Tibial nerve (tissue), 4 donors: ENCODE results near the gene PTPRU. TPM values are rescaled to one million over a fixed set of nuclear protein-coding genes. Genes with fewer than 3 reads are reported as not detected.

ENCODE experiments used
- DNase-seq, 2 donors: peaks; one replicate each; pipeline ENCODE4 v3.0.0-alpha.2; 2019; ENCODE audit warnings: low spot score in 2 of 2
- H3K27ac ChIP-seq, 4 donors: fragments of 200-600 bp; sonication (generic) in 3 of 4; one replicate each; pipeline ENCODE4 v1.5.1; 2017 to 2019; ENCODE audit warnings: mild to moderate bottlenecking in 1 of 4
- H3K27me3 ChIP-seq, 2 donors: fragments of 200-600 bp; sonication (generic) in 1 of 2; one replicate each; pipeline versions ENCODE4 v1.5.1 to v1.6.0; 2017 to 2019
- H3K36me3 ChIP-seq, 3 donors: fragments of 200-600 bp; sonication (generic); one replicate each; pipeline ENCODE4 v1.5.1; 2018 to 2019
- H3K4me1 ChIP-seq, 4 donors: fragments of 200-600 bp; sonication (generic) in 3 of 4; one replicate each; pipeline ENCODE4 v1.5.1; 2017 to 2019
- H3K4me3 ChIP-seq, 4 donors: fragments of 200-600 bp; sonication (generic) in 3 of 4; one replicate each; pipeline ENCODE4 v1.5.1; 2017 to 2019; ENCODE audit warnings: mild to moderate bottlenecking in 1 of 4, moderate library complexity in 1 of 4
- H3K9me3 ChIP-seq, 4 donors: fragments of 200-600 bp; sonication (generic) in 3 of 4; one replicate each; pipeline ENCODE4 v1.5.1; 2017 to 2019
- EP300 ChIP-seq, 2 donors: sonication (generic); formaldehyde crosslinking; IDR thresholded peaks; one replicate each; pipeline ENCODE4 v1.6.1; 2017; ENCODE audit warnings: antibody characterized with exemption in 2 of 2, mild to moderate bottlenecking in 1 of 2
- POLR2A ChIP-seq, 2 donors: fragments of 450-650 bp; IDR thresholded peaks; one replicate each; pipeline ENCODE4 v1.6.1; 2017; ENCODE audit warnings: antibody characterized with exemption in 2 of 2, mild to moderate bottlenecking in 2 of 2, moderate library complexity in 2 of 2
- WGBS, 2 donors: methylation state at CpG; one replicate each; pipeline ENCODE4 v1.1.5; 2018; 5-methylcytosine and 5-hydroxymethylcytosine counted together
- total RNA-seq, 4 donors: library from RNA; depleted of rRNA; stranded (reverse); fragments of >200 nt; gene quantifications; one replicate each; pipeline ENCODE4 v1.1.0, GENCODE V29; 2016
- TF ChIP-seq, protein P1 (sequence below), 5 experiments: fragments of 200-600 bp in 3 of 5; fragments of 450-650 bp in 2 of 5; sonication (generic) in 3 of 5; IDR thresholded peaks; one replicate each; pipeline ENCODE4 v1.5.1; 2016 to 2019; ENCODE audit warnings: antibody characterized with exemption in 5 of 5, mild to moderate bottlenecking in 3 of 5, moderate library complexity in 2 of 5

Gene PTPRU
- total RNA-seq, 4 donors from 2014 or later = 52.1 to 75.6 (median 63.7) TPM

DNA sequence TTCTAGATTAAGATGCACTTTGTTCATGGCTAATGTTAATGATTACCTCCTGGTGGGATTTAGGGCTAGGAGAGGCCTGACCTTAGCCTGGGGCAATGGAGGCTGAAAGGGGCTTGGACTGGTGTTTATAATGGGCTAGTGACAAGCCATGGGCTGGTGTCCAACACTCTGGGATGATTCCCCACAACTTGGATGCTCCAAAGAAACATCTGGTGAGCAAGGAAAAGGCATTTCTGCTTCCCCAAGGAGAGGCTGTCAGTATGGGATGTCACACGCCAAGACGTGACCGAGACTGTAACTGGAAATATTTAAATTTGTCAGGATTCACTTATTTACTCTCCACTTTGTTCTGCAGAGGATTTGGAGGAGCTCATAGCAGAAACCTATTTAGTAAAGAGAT is 45.2 kb downstream of the PTPRU start:
- TF ChIP-seq POLR2A (IDR thresholded peaks at IDR 0.05) (no peak), EP300 (IDR thresholded peaks at IDR 0.05) (no peak)
- TF ChIP-seq, protein P1, sequence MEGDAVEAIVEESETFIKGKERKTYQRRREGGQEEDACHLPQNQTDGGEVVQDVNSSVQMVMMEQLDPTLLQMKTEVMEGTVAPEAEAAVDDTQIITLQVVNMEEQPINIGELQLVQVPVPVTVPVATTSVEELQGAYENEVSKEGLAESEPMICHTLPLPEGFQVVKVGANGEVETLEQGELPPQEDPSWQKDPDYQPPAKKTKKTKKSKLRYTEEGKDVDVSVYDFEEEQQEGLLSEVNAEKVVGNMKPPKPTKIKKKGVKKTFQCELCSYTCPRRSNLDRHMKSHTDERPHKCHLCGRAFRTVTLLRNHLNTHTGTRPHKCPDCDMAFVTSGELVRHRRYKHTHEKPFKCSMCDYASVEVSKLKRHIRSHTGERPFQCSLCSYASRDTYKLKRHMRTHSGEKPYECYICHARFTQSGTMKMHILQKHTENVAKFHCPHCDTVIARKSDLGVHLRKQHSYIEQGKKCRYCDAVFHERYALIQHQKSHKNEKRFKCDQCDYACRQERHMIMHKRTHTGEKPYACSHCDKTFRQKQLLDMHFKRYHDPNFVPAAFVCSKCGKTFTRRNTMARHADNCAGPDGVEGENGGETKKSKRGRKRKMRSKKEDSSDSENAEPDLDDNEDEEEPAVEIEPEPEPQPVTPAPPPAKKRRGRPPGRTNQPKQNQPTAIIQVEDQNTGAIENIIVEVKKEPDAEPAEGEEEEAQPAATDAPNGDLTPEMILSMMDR (IDR thresholded peaks at IDR 0.05) = no peak
- H3K4me1 ChIP-seq = peaks cover 0 to 28% (median 0%) of the 10 kb centered on the region in 4 donors
- no peak overlapping the region for H3K4me3 ChIP-seq
- H3K36me3 ChIP-seq = peaks cover 0 to 47% (median 0%) of the 10 kb centered on the region in 3 donors
- 65 to 66% methylated on average over 3 of the region's 3 CpGs for WGBS, 2 donors
- no peaks in the 10 kb centered on the region for H3K27me3 ChIP-seq
- H3K27ac ChIP-seq = no peak overlapping the region
- H3K9me3 ChIP-seq = no peaks in the 10 kb centered on the region
- no peak for DNase-seq

DNA sequence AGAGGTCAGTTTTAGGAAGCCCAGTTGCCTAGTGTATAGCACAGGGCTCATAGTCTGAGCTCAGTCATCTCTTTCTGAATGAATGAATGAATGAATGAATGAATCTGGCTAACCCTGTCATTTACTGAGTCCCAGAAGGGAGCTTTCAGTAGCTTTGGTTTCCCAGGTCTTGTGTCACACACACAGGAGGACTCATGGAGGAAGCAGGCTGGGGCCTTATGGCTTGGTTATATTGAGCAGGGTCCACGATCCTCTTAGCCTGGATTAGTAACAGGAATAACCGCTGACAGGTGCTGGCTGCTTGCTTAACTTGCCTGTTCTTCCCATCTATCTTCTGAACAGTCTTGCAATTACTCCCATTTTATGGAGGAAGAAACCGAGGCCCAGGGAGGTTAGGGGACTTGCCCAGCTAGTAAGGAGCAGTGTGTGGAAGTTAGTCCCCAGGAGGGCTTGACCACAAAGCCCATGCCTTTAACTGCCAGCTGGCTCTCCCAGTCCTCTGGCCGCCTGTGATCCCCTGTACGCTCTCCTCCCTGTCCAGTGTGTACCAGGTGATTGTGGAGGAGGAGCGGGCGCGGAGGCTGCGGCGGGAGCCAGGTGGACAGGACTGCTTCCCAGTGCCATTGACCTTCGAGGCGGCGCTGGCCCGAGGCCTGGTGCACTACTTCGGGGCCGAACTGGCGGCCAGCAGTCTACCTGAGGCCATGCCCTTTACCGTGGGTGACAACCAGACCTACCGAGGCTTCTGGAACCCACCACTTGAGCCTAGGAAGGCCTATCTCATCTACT is 46.0 kb downstream of the PTPRU start:
- no peak for TF ChIP-seq POLR2A (IDR thresholded peaks at IDR 0.05)
- TF ChIP-seq, protein P1 (IDR thresholded peaks at IDR 0.05) = no peak
- TF ChIP-seq EP300 (IDR thresholded peaks at IDR 0.05) = no peak
- no peak for DNase-seq

DNA sequence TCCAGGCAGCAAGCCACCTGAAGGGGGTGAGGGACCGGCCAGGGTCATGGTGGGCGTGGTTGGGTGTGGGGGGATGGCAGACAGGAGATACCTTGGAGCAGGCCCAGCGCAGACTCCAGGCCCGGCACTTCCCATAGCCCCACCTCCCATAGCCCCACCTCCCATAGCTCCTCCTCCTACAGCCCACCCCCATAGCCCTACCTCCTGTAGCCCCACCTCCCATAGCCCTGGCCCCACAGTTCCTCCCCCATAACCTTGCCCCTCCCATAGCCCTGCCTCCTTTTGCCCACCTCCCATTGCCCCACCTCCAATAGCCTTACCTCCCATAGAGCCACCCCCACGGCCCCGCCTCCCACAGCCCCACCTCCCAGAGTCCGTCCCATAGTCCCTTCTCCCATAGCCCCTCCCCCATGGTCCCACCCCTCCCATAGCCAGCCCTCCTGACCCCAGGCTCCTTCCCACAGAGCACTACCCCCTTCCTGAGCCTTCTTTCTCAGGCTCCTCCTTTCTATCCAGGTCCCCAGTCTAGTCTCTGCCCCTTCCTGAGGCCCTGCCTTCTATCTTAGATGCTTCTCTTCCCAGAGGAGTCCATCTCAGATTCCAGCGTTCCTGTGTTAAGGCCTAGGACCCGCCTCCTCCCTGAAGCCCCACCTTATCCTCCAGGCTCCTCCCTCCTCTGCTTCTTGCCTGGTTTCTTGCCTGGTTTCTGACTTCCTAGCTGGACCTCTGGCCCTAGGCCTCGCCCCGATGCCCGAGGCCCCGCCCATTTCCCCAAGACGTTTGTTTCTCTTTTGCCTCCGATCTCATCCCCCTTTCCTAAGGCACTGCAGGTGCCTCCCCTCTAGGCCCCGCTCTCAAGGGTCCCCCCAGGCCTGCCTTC is 46.8 kb downstream of the PTPRU start:
- H3K4me1 ChIP-seq = peaks cover 0 to 35% (median 0%) of the 10 kb centered on the region in 4 donors
- TF ChIP-seq POLR2A (IDR thresholded peaks at IDR 0.05) = no peak
- TF ChIP-seq, protein P1 (IDR thresholded peaks at IDR 0.05) = no peak
- no peak for TF ChIP-seq EP300 (IDR thresholded peaks at IDR 0.05)
- peak; percentile 46 to 48 for DNase-seq
- 24 to 31% methylated on average over 16 of the region's 16 CpGs for WGBS, 2 donors
- H3K4me3 ChIP-seq = peak overlapping the region in 1 of 4 donors; percentile 24
- H3K9me3 ChIP-seq = no peaks in the 10 kb centered on the region
- peaks cover 0 to 36% (median 0%) of the 10 kb centered on the region in 3 donors for H3K36me3 ChIP-seq
- peak overlapping the region in 2 of 4 donors; percentile 51 to 73 for H3K27ac ChIP-seq
- H3K27me3 ChIP-seq = no peaks in the 10 kb centered on the region

More for the DNA sequence above, 46.0 kb downstream of the PTPRU start:
- Histone ChIP-seq H3K27ac (peak overlapping the region in 2 of 4 donors; percentile 51 to 73), H3K4me1 (peaks cover 0 to 35% (median 0%) of the 10 kb centered on the region in 4 donors), H3K27me3 (no peaks in the 10 kb centered on the region), H3K36me3 (peaks cover 0 to 40% (median 0%) of the 10 kb centered on the region in 3 donors), H3K4me3 (no peak overlapping the region), H3K9me3 (no peaks in the 10 kb centered on the region)
- 86 to 88% methylated on average over 6 to 19 of the region's 19 CpGs for WGBS, 2 donors

DNA sequence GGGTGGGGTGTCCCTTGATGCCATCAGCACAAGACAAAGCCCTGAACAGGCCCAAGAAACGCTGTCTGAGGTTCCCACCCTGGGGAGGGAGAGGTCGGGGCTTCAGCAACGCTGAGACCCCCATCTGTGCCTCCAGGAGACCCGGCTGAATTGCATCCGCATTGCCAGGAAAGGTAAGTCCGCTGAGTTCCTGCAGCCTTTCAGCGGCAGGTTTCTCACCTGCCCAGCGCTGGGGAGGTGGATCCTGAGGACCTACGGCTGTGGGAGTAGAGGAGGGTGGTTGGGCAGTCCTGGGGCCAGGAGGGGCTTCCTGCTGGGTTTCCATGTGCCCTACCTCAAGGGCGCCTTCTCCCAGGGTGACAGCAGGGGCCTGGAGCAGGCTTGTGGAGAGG is 47.5 kb downstream of the PTPRU start:
- Histone ChIP-seq H3K36me3 (peaks cover 0 to 38% (median 0%) of the 10 kb centered on the region in 3 donors), H3K9me3 (no peaks in the 10 kb centered on the region), H3K4me1 (peaks cover 0 to 35% (median 0%) of the 10 kb centered on the region in 4 donors), H3K27me3 (no peaks in the 10 kb centered on the region), H3K27ac (peak overlapping the region in 1 of 4 donors; percentile 73), H3K4me3 (peak overlapping the region in 1 of 4 donors; percentile 24)
- no peak for DNase-seq
- WGBS, 2 donors = 71 to 78% methylated on average over 8 to 10 of the region's 10 CpGs
- TF ChIP-seq EP300 (IDR thresholded peaks at IDR 0.05) (no peak), POLR2A (IDR thresholded peaks at IDR 0.05) (no peak)
- TF ChIP-seq, protein P1 (IDR thresholded peaks at IDR 0.05) = no peak
